HEK293 (cell line): Measurements from ENCODE around the gene TEAD4.

Experiments used
- CTCF ChIP-seq: fragments of 450-650 bp; formaldehyde crosslinking; IDR thresholded peaks from 2 replicates; pipeline ENCODE4 v1.5.1; 2016; ENCODE audit warnings: missing biosample characterization, missing genetic modification characterization
- GLIS1 ChIP-seq: fragments of 450-650 bp; formaldehyde crosslinking; IDR thresholded peaks from 2 replicates; pipeline ENCODE4 v1.5.1; 2016; ENCODE audit warnings: missing biosample characterization, missing genetic modification characterization
- KLF8 ChIP-seq: fragments of 450-650 bp; formaldehyde crosslinking; IDR thresholded peaks from 2 replicates; pipeline ENCODE4 v1.5.1; 2016; ENCODE audit warnings: missing biosample characterization, missing genetic modification characterization
- MYNN ChIP-seq: fragments of 450-650 bp; formaldehyde crosslinking; IDR thresholded peaks from 2 replicates; pipeline ENCODE4 v1.5.1; 2016; ENCODE audit warnings: missing biosample characterization, missing genetic modification characterization, borderline replicate concordance
- SP2 ChIP-seq: fragments of 450-650 bp; formaldehyde crosslinking; IDR thresholded peaks from 2 replicates; pipeline ENCODE4 v1.5.1; 2016; ENCODE audit warnings: missing biosample characterization, missing genetic modification characterization
- TRIM28 ChIP-seq: IDR thresholded peaks from 2 replicates; pipeline ENCODE4 v1.6.1; 2011; ENCODE audit warnings: low read length, control low read depth, borderline replicate concordance
- ZNF10 ChIP-seq: fragments of 450-650 bp; formaldehyde crosslinking; IDR thresholded peaks from 2 replicates; pipeline ENCODE4 v1.5.1; 2017; ENCODE audit warnings: missing biosample characterization, missing genetic modification characterization
- ZNF24 ChIP-seq: fragments of 450-650 bp; formaldehyde crosslinking; IDR thresholded peaks from 2 replicates; pipeline ENCODE4 v1.5.1; 2016; ENCODE audit warnings: missing biosample characterization, missing genetic modification characterization
- ZNF302 ChIP-seq: fragments of 450-650 bp; formaldehyde crosslinking; IDR thresholded peaks from 2 replicates; pipeline ENCODE4 v1.5.1; 2016; ENCODE audit warnings: missing biosample characterization, missing genetic modification characterization, low read depth
- ZNF585B ChIP-seq: fragments of 450-650 bp; formaldehyde crosslinking; IDR thresholded peaks from 2 replicates; pipeline ENCODE4 v1.5.1; 2016; ENCODE audit warnings: missing biosample characterization, missing genetic modification characterization
- ZSCAN16 ChIP-seq: fragments of 450-650 bp; formaldehyde crosslinking; IDR thresholded peaks from 2 replicates; pipeline ENCODE4 v1.5.1; 2016; ENCODE audit warnings: missing biosample characterization, missing genetic modification characterization
- TF ChIP-seq, protein P1 (sequence below): fragments of 450-650 bp; formaldehyde crosslinking; IDR thresholded peaks from 2 replicates; pipeline ENCODE4 v1.5.1; 2016; ENCODE audit warnings: missing biosample characterization, missing genetic modification characterization

DNA sequence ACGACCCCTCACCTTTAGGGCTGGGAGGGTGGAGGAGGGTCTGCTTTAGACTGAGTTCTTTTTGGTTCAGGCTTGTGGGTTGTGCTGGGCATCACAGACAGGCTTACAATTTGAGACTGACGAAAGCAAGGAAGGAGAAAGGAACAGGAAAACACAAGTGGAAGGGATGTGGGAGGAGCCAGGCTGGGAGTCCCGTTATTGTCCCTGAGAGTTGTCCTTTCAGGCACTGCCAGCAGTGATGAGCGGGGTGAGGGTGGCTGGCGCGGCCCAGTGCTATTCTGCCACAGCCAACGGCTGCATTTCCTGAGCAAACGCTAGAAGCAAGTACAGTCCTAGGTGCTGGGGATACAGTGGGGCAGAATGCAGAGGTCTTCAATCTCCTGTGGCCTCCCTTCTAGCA is 88.8 kb downstream of the TEAD4 start:
- TF ChIP-seq SP2 (tag by site-specific recombination) = no peak
- no peak for TF ChIP-seq TRIM28
- TF ChIP-seq ZNF24 = no peak
- no peak for TF ChIP-seq ZNF585B (tag by site-specific recombination)
- TF ChIP-seq ZSCAN16 (tag by site-specific recombination) = no peak
- no peak for TF ChIP-seq ZNF10 (tag by site-specific recombination)
- TF ChIP-seq ZNF302 (tag by site-specific recombination) = no peak
- no peak for TF ChIP-seq GLIS1 (tag by site-specific recombination)
- TF ChIP-seq, protein P1, sequence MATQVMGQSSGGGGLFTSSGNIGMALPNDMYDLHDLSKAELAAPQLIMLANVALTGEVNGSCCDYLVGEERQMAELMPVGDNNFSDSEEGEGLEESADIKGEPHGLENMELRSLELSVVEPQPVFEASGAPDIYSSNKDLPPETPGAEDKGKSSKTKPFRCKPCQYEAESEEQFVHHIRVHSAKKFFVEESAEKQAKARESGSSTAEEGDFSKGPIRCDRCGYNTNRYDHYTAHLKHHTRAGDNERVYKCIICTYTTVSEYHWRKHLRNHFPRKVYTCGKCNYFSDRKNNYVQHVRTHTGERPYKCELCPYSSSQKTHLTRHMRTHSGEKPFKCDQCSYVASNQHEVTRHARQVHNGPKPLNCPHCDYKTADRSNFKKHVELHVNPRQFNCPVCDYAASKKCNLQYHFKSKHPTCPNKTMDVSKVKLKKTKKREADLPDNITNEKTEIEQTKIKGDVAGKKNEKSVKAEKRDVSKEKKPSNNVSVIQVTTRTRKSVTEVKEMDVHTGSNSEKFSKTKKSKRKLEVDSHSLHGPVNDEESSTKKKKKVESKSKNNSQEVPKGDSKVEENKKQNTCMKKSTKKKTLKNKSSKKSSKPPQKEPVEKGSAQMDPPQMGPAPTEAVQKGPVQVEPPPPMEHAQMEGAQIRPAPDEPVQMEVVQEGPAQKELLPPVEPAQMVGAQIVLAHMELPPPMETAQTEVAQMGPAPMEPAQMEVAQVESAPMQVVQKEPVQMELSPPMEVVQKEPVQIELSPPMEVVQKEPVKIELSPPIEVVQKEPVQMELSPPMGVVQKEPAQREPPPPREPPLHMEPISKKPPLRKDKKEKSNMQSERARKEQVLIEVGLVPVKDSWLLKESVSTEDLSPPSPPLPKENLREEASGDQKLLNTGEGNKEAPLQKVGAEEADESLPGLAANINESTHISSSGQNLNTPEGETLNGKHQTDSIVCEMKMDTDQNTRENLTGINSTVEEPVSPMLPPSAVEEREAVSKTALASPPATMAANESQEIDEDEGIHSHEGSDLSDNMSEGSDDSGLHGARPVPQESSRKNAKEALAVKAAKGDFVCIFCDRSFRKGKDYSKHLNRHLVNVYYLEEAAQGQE (tag by site-specific recombination) = no peak
- TF ChIP-seq CTCF = no peak
- no peak for TF ChIP-seq KLF8 (tag by site-specific recombination)
- TF ChIP-seq MYNN (tag by site-specific recombination) = no peak
